ENCODE data around the gene ELMO1. TPM values are rescaled to one million over a fixed set of nuclear protein-coding genes. Genes with fewer than 3 reads are reported as not detected.

The ELMO1 gene
- total RNA-seq, 1 experiment from 2014 or later = not detected

- H3K27ac ChIP-seq (ENCODE audit: low read length) = no peak overlapping the region
- H3F3A ChIP-seq (ENCODE audit: low read length, unreplicated experiment) = no peaks in the 10 kb centered on the region
- H3K9ac ChIP-seq (ENCODE audit: low read length) = no peak overlapping the region
- no peaks in the 10 kb centered on the region for H3K9me3 ChIP-seq (ENCODE audit: low read length)
- H2AFZ ChIP-seq (ENCODE audit: low read length) = no peak overlapping the region
- H3K4me1 ChIP-seq (ENCODE audit: insufficient read depth, low read length) = no peaks in the 10 kb centered on the region
- H3K4me2 ChIP-seq (ENCODE audit: low read length) = no peak overlapping the region
- ChIA-PET POLR2A (ENCODE audit: unreplicated experiment) (no interaction called here), CTCF (no interaction called here)
- no peaks in the 10 kb centered on the region for H3K9me2 ChIP-seq (replicated peaks; ENCODE audit: low read length)
- intact Hi-C loops (cut with micrococcal nuclease) = no loop called here
- ATAC-seq (no peak), DNase-seq (no peak)
- no TSS peak for BruUV-seq (replicated peaks)
- TF ChIP-seq EZH2 (IDR thresholded peaks at IDR 0.05; ENCODE audit: low read length, unreplicated experiment) = no peak
- no peak for TF ChIP-seq CTCF (conservative IDR thresholded peaks at IDR 0.05; ENCODE audit: low read depth, low read length)
- TF ChIP-seq EZH2phosphoT487 (IDR thresholded peaks at IDR 0.05; ENCODE audit: borderline replicate concordance, low read length) = no peak
- H4K20me1 ChIP-seq (ENCODE audit: low read length) = no peaks in the 10 kb centered on the region
- H3K4me3 ChIP-seq (ENCODE audit: low read length) = no peak overlapping the region
- no peaks in the 10 kb centered on the region for H3K36me3 ChIP-seq (ENCODE audit: low read depth, low read length)
- H3K79me2 ChIP-seq (ENCODE audit: low read length) = no peaks in the 10 kb centered on the region
- H3K27me3 ChIP-seq (ENCODE audit: low read length) = no peaks in the 10 kb centered on the region
These were observed 151.1 kb downstream of the ELMO1 start for GRCh38 chr7:37297546-37297945.

GRCh38 chr7:37295401-37295800 lies 153.3 kb downstream of the ELMO1 start:
- no TSS peak for BruUV-seq (replicated peaks)
- ChIA-PET POLR2A (ENCODE audit: unreplicated experiment) (no interaction called here), CTCF (no interaction called here)
- Histone ChIP-seq H3K9ac (ENCODE audit: low read length) (no peak overlapping the region), H3K36me3 (ENCODE audit: low read depth, low read length) (no peaks in the 10 kb centered on the region), H3K4me2 (ENCODE audit: low read length) (no peak overlapping the region), H4K20me1 (ENCODE audit: low read length) (no peaks in the 10 kb centered on the region), H3K4me1 (ENCODE audit: insufficient read depth, low read length) (no peaks in the 10 kb centered on the region), H2AFZ (ENCODE audit: low read length) (no peak overlapping the region), H3K27ac (ENCODE audit: low read length) (no peak overlapping the region), H3F3A (ENCODE audit: low read length, unreplicated experiment) (no peaks in the 10 kb centered on the region), H3K27me3 (ENCODE audit: low read length) (no peaks in the 10 kb centered on the region), H3K9me3 (ENCODE audit: low read length) (no peaks in the 10 kb centered on the region), H3K9me2 (replicated peaks; ENCODE audit: low read length) (no peaks in the 10 kb centered on the region), H3K4me3 (ENCODE audit: low read length) (no peak overlapping the region), H3K79me2 (ENCODE audit: low read length) (no peaks in the 10 kb centered on the region)
- intact Hi-C loops (cut with micrococcal nuclease) = no loop called here
- DNase-seq (no peak), ATAC-seq (no peak)
- TF ChIP-seq CTCF (conservative IDR thresholded peaks at IDR 0.05; ENCODE audit: low read depth, low read length) = no peak
- TF ChIP-seq EZH2phosphoT487 (IDR thresholded peaks at IDR 0.05; ENCODE audit: borderline replicate concordance, low read length) = no peak
- TF ChIP-seq EZH2 (IDR thresholded peaks at IDR 0.05; ENCODE audit: low read length, unreplicated experiment) = no peak

GRCh38 chr7:37290731-37291130 lies 157.9 kb downstream of the ELMO1 start:
- Histone ChIP-seq H4K20me1 (ENCODE audit: low read length) (no peaks in the 10 kb centered on the region), H3K4me2 (ENCODE audit: low read length) (no peak overlapping the region), H3K9me2 (replicated peaks; ENCODE audit: low read length) (no peaks in the 10 kb centered on the region), H3K27me3 (ENCODE audit: low read length) (no peaks in the 10 kb centered on the region), H2AFZ (ENCODE audit: low read length) (no peak overlapping the region), H3K4me1 (ENCODE audit: insufficient read depth, low read length) (no peaks in the 10 kb centered on the region), H3K36me3 (ENCODE audit: low read depth, low read length) (no peaks in the 10 kb centered on the region), H3F3A (ENCODE audit: low read length, unreplicated experiment) (no peaks in the 10 kb centered on the region), H3K79me2 (ENCODE audit: low read length) (no peaks in the 10 kb centered on the region), H3K9ac (ENCODE audit: low read length) (no peak overlapping the region), H3K27ac (ENCODE audit: low read length) (no peak overlapping the region), H3K4me3 (ENCODE audit: low read length) (no peak overlapping the region), H3K9me3 (ENCODE audit: low read length) (no peaks in the 10 kb centered on the region)
- no peak for TF ChIP-seq EZH2phosphoT487 (IDR thresholded peaks at IDR 0.05; ENCODE audit: borderline replicate concordance, low read length)
- BruUV-seq (replicated peaks) = no TSS peak
- CTCF ChIA-PET = no interaction called here
- intact Hi-C loops (cut with micrococcal nuclease) = no loop called here
- POLR2A ChIA-PET (ENCODE audit: unreplicated experiment) = no interaction called here
- no peak for ATAC-seq
- DNase-seq = no peak
